ENCODE results near the gene BMP8B. TPM values are rescaled to one million over a fixed set of nuclear protein-coding genes. Genes with fewer than 3 reads are reported as not detected.
"Not testable (repeated sequence)": the region's sequence is repeated elsewhere in the genome, so short reads cannot be mapped to it uniquely, and the experiment has no call there.

The BMP8B gene
- total and polyA plus RNA-seq, 2 donors (not counting 1 experiment from before 2014, with no cell fraction given): 1.5 to 2.3 TPM

- ATAC-seq (ENCODE audit: low read depth) (no peak), DNase-seq (no peak)
- 55% methylated on average over 13 of the region's 15 CpGs for WGBS (ENCODE audit: insufficient coverage)
- Histone ChIP-seq H3K4me3 (ENCODE audit: control extremely low read depth in 1 of 5, extremely low read depth in 1 of 5, insufficient read depth in 1 of 5, low read depth in 2 of 5, low read length in 4 of 5) (peak overlapping the region in 4 of 5 experiments; percentile 28 to 65 (median 54)), H3K27ac (ENCODE audit: low read length in 2 of 2) (no peak overlapping the region), H3K9ac (ENCODE audit: low read length) (peak overlapping the region; percentile 62), H3K9me3 (ENCODE audit: control extremely low read depth in 1 of 3, control insufficient read depth in 2 of 3, insufficient read depth in 1 of 3, low read length in 2 of 3) (no peaks in the 10 kb centered on the region), H3K4me1 (ENCODE audit: control insufficient read depth in 2 of 2, insufficient read depth in 2 of 2, low read length in 2 of 2) (peaks cover 5 to 7% of the 10 kb centered on the region in 2 donors), H2AFZ (ENCODE audit: insufficient read depth, low read depth, low read length, poor library complexity, severe bottlenecking) (peak overlapping the region; percentile 95), H3K4me2 (replicated peaks; ENCODE audit: low read depth, low read length, poor library complexity, severe bottlenecking) (peak overlapping the region; percentile 95), H3K79me2 (ENCODE audit: control insufficient read depth, insufficient read depth, low read length) (no peaks in the 10 kb centered on the region), H3K36me3 (replicated peaks in 1 of 2; ENCODE audit: control extremely low read depth in 1 of 2, control insufficient read depth in 1 of 2, extremely low read depth in 1 of 2, insufficient read depth in 2 of 2, low read length in 1 of 2) (no peaks in the 10 kb centered on the region), H4K20me1 (ENCODE audit: control insufficient read depth, insufficient read depth, low read length, poor library complexity, severe bottlenecking) (no peaks in the 10 kb centered on the region), H3K27me3 (replicated peaks in 1 of 4; ENCODE audit: control extremely low read depth in 1 of 4, control insufficient read depth in 3 of 4, insufficient read depth in 4 of 4, low read length in 3 of 4) (peaks cover 0 to 16% (median 0%) of the 10 kb centered on the region in 4 experiments)
- peak overlapping the region; percentile 86 for H3K27ac Mint-ChIP-seq
- no peak for TF ChIP-seq EZH2 (IDR thresholded peaks at IDR 0.05; ENCODE audit: borderline replicate concordance, insufficient read depth, low read depth, low read length, poor library complexity, severe bottlenecking)
- TF ChIP-seq, protein P1, sequence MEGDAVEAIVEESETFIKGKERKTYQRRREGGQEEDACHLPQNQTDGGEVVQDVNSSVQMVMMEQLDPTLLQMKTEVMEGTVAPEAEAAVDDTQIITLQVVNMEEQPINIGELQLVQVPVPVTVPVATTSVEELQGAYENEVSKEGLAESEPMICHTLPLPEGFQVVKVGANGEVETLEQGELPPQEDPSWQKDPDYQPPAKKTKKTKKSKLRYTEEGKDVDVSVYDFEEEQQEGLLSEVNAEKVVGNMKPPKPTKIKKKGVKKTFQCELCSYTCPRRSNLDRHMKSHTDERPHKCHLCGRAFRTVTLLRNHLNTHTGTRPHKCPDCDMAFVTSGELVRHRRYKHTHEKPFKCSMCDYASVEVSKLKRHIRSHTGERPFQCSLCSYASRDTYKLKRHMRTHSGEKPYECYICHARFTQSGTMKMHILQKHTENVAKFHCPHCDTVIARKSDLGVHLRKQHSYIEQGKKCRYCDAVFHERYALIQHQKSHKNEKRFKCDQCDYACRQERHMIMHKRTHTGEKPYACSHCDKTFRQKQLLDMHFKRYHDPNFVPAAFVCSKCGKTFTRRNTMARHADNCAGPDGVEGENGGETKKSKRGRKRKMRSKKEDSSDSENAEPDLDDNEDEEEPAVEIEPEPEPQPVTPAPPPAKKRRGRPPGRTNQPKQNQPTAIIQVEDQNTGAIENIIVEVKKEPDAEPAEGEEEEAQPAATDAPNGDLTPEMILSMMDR (IDR thresholded peaks at IDR 0.05): no peak
- H3K9me3 Mint-ChIP-seq (ENCODE audit: insufficient read depth): no peaks in the 10 kb centered on the region
- POLR2A ChIA-PET: interaction anchor here (2.1 kb wide), 1 partner anchor 9 kb away, joined by 16 read pairs; no protein-coding TSS in a partner anchor
- intact Hi-C loops (cut with micrococcal nuclease): loop anchor here (1.0 to 10.0 kb wide), 2 partner anchors 10 to 65 kb away; no protein-coding TSS in a partner anchor
- H3K27me3 Mint-ChIP-seq: peaks cover 15% of the 10 kb centered on the region
- CTCF ChIA-PET: interaction anchor here (1.5 to 1.9 kb wide), 2 partner anchors 9 to 10 kb away, joined by 3 to 10 read pairs; no protein-coding TSS in a partner anchor
- peak overlapping the region; percentile 87 for H3K4me3 Mint-ChIP-seq
- peaks cover 26% of the 10 kb centered on the region for H3K4me1 Mint-ChIP-seq
These were observed 976 bp upstream of the BMP8B start for GRCh38 chr1:39789571-39790110.

- Histone ChIP-seq H3K79me2 (ENCODE audit: control insufficient read depth, insufficient read depth, low read length) (no peaks in the 10 kb centered on the region), H2AFZ (ENCODE audit: insufficient read depth, low read depth, low read length, poor library complexity, severe bottlenecking) (peak overlapping the region; percentile 95), H3K9me3 (ENCODE audit: control extremely low read depth in 1 of 3, control insufficient read depth in 2 of 3, insufficient read depth in 1 of 3, low read length in 2 of 3) (no peaks in the 10 kb centered on the region), H3K27me3 (replicated peaks in 1 of 4; ENCODE audit: control extremely low read depth in 1 of 4, control insufficient read depth in 3 of 4, insufficient read depth in 4 of 4, low read length in 3 of 4) (peaks cover 0 to 16% (median 0%) of the 10 kb centered on the region in 4 experiments), H3K27ac (ENCODE audit: low read length in 2 of 2) (no peak overlapping the region), H3K36me3 (replicated peaks in 1 of 2; ENCODE audit: control extremely low read depth in 1 of 2, control insufficient read depth in 1 of 2, extremely low read depth in 1 of 2, insufficient read depth in 2 of 2, low read length in 1 of 2) (no peaks in the 10 kb centered on the region), H3K4me2 (replicated peaks; ENCODE audit: low read depth, low read length, poor library complexity, severe bottlenecking) (peak overlapping the region; percentile 95), H4K20me1 (ENCODE audit: control insufficient read depth, insufficient read depth, low read length, poor library complexity, severe bottlenecking) (no peaks in the 10 kb centered on the region), H3K4me3 (ENCODE audit: control extremely low read depth in 1 of 5, extremely low read depth in 1 of 5, insufficient read depth in 1 of 5, low read depth in 2 of 5, low read length in 4 of 5) (peak overlapping the region in 4 of 5 experiments; percentile 29 to 65 (median 54)), H3K4me1 (ENCODE audit: control insufficient read depth in 2 of 2, insufficient read depth in 2 of 2, low read length in 2 of 2) (peaks cover 5 to 7% of the 10 kb centered on the region in 2 donors), H3K9ac (ENCODE audit: low read length) (peak overlapping the region; percentile 62)
- ATAC-seq (ENCODE audit: low read depth) (peak; percentile 24), DNase-seq (no peak)
- H3K9me3 Mint-ChIP-seq (ENCODE audit: insufficient read depth): no peaks in the 10 kb centered on the region
- peaks cover 23% of the 10 kb centered on the region for H3K4me1 Mint-ChIP-seq
- TF ChIP-seq, protein P1 (IDR thresholded peaks at IDR 0.05): no peak
- TF ChIP-seq EZH2 (IDR thresholded peaks at IDR 0.05; ENCODE audit: borderline replicate concordance, insufficient read depth, low read depth, low read length, poor library complexity, severe bottlenecking): no peak
- intact Hi-C loops (cut with micrococcal nuclease): no loop called here
- POLR2A ChIA-PET: interaction anchor here (2.1 kb wide), 1 partner anchor 11 kb away, joined by 16 read pairs; no protein-coding TSS in a partner anchor
- H3K4me3 Mint-ChIP-seq: peak overlapping the region; percentile 61
- no peak overlapping the region for H3K27ac Mint-ChIP-seq
- CTCF ChIA-PET: interaction anchor here (0.8 to 1.9 kb wide), 4 partner anchors 10 to 185 kb away, joined by 3 to 10 read pairs (median 4); no protein-coding TSS in a partner anchor
- H3K27me3 Mint-ChIP-seq: peaks cover 15% of the 10 kb centered on the region
- 7% methylated on average over 51 of the region's 51 CpGs for WGBS (ENCODE audit: insufficient coverage)
These were observed 273 bp downstream of the BMP8B start for GRCh38 chr1:39788426-39788757.

DNA sequence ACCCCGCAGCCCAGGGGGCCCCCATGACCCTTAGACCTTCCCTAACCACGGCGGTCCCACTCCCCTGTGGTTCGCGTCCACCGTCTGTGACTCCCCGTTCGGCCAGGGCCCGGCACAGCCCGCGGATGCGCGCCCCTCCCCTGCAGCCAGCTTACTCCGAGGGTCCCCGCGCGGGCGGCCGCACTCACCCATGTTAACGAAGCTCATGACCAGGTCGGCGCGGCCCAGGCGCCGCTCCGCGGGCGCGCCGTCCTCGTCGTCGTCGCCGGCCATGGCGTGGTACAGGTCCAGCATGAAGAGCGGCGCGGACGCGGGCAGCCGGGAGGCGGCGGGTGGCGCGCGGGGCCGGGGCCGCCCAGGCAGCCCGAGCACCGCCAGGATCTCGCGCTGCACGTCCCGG is 701 bp downstream of the BMP8B start:
- POLR2A ChIA-PET: interaction anchor here (0.6 to 2.1 kb wide), 2 partner anchors 11 to 215 kb away, joined by 4 to 16 read pairs; no protein-coding TSS in a partner anchor
- 21% methylated on average over 49 of the region's 55 CpGs for WGBS (ENCODE audit: insufficient coverage)
- ATAC-seq (ENCODE audit: low read depth): not testable (repeated sequence)

More for the DNA sequence above, 701 bp downstream of the BMP8B start:
- CTCF ChIA-PET: interaction anchor here (1.2 to 1.9 kb wide), 3 partner anchors 10 to 29 kb away, joined by 3 to 10 read pairs (median 3); no protein-coding TSS in a partner anchor
- intact Hi-C loops (cut with micrococcal nuclease); H3K4me1 ChIP-seq (ENCODE audit: control insufficient read depth in 2 of 2, insufficient read depth in 2 of 2, low read length in 2 of 2); H4K20me1 ChIP-seq (ENCODE audit: control insufficient read depth, insufficient read depth, low read length, poor library complexity, severe bottlenecking); H3K79me2 ChIP-seq (ENCODE audit: control insufficient read depth, insufficient read depth, low read length); H2AFZ ChIP-seq (ENCODE audit: insufficient read depth, low read depth, low read length, poor library complexity, severe bottlenecking); H3K27ac ChIP-seq (ENCODE audit: low read length in 2 of 2); H3K9ac ChIP-seq (ENCODE audit: low read length); H3K9me3 Mint-ChIP-seq (ENCODE audit: insufficient read depth); H3K4me3 ChIP-seq (ENCODE audit: control extremely low read depth in 1 of 5, extremely low read depth in 1 of 5, insufficient read depth in 1 of 5, low read depth in 2 of 5, low read length in 4 of 5); H3K27ac Mint-ChIP-seq; H3K9me3 ChIP-seq (ENCODE audit: control extremely low read depth in 1 of 3, control insufficient read depth in 2 of 3, insufficient read depth in 1 of 3, low read length in 2 of 3); H3K36me3 ChIP-seq (replicated peaks in 1 of 2; ENCODE audit: control extremely low read depth in 1 of 2, control insufficient read depth in 1 of 2, extremely low read depth in 1 of 2, insufficient read depth in 2 of 2, low read length in 1 of 2): not testable (repeated sequence)
- Mint-ChIP-seq H3K27me3 (peaks cover 15% of the 10 kb centered on the region), H3K4me1 (peaks cover 23% of the 10 kb centered on the region), H3K4me3 (peak overlapping the region; percentile 75)
- H3K27me3 ChIP-seq (replicated peaks in 1 of 4; ENCODE audit: control extremely low read depth in 1 of 4, control insufficient read depth in 3 of 4, insufficient read depth in 4 of 4, low read length in 3 of 4): peaks cover 0 to 16% (median 0%) of the 10 kb centered on the region in 4 experiments
- H3K4me2 ChIP-seq (replicated peaks; ENCODE audit: low read depth, low read length, poor library complexity, severe bottlenecking): peak overlapping the region; percentile 95
- DNase-seq: peak; percentile 19

Measured in B cell (primary cell).